ENCODE measurements around the gene LMO7.
"Not testable (repeated sequence)": the region's sequence is repeated elsewhere in the genome, so short reads cannot be mapped to it uniquely, and the experiment has no call there.

LMO7 gene

GRCh38 chr13:75700552-75700951, 64.4 kb downstream of the LMO7 start:
- no peak for DNase-seq

DNA sequence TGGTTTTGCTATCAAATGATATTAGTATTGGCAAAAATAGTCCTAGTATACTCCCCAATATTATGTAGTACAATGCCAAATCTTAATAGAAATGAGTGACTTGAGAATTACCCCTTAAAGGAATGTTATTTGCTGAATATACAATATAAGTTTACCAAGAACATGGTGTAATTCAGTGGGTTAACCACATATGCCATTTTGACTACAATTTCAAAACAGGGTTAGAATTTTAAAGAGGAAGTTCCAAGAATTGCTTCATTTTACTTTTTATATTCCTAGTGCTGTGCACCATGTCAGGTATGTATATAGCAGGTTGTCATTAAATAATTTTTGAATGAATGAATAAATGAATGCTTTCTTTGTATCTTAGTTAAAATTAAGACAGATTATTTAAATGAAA, 66.3 kb downstream of the LMO7 start:
- DNase-seq = no peak

DNA sequence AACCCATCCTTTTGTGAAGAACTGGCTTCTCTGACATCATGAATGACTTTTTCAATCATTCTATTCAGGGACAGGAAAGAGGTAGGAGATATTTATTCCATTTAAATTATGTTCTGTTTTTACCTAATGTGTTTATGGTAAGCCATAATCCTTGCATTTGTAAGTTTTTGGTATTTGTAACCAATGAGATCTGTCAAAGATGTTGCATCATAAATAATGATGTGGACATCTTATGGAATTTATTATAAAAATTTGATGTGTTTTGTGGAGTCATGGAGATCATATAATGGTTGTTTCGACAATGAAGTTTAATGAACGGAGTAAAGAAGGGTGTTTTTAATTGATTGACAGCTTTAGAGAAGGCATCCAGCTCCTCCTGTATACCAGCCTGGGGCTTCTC, 67.6 kb downstream of the LMO7 start:
- no peak for DNase-seq

DNA sequence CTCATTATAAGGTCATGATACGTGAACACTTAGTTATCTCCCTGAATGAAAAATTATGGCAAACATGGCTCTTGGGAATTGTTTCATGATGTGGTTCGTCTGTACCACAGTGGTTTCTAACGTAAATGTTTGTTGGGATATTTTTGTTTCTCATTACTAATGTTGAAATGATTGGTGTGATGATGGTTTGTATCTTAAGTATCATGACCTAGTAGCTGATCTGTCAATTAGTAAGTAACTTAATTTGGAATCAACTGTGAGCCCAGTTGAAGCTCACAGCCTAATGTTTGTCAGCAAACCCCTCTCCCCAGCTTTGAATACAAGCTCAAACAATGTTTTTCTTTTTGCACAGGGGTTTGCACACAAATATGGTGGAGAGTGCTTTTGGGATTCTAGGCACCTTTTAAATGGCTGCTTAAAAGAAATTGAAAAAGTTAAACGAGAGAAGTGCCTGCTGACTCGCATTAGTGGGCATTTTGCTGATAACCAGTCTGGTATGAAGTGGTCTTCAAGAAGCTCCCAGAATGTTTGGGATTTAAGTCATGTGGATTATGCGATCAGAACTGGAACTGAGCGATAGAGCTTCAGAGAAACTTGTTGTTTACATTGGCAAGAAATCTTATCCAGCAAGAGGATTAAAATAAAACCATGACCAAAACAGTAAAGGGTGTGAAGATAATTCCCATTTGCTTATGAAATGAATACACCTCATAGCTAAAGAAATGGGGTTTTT, 68.2 kb downstream of the LMO7 start:
- no peak for DNase-seq

DNA sequence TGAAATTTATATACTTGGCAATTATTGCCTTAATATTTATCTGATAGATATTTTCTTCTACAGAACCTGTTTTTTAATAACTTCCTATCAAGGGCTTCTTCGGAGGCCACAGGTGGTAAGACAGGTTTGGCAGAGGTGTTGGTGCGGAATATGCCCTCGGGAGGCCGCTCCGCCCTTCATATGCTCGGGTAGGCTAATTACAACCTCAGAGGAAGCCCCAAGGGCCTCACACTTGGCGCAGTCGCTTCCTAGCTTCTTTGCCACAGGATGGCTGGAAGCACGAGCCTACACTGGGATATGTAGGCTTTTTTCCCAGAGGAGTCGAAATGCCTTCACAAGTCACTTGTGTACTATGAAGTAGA, 68.8 kb downstream of the LMO7 start:
- DNase-seq = no peak

- no peak for DNase-seq
These were observed 69.3 kb downstream of the LMO7 start for GRCh38 chr13:75705395-75705794.

DNA sequence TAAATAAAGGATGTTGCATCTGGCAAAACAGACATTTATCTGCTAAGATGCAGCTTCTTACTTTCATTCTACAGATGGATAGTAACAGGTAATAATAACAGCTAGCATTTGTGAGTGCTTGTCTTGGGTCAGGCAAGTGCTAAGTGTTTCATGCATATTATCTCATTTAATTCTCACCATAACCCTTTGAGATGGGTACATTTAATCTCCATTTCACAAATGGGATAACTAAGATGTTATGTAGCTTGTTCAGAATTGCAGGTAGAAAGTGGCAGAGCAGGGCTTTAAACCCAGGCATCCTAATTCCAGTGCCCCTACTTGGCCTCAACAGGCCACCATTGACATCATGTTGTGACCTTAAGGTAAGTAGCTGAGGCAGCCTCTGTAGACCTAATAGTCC, 69.8 kb downstream of the LMO7 start:
- no peak for DNase-seq

- no peak for DNase-seq
These were observed 77.7 kb downstream of the LMO7 start for GRCh38 chr13:75713852-75714251.

- no peak for DNase-seq
These were observed 79.7 kb downstream of the LMO7 start for GRCh38 chr13:75715601-75716523.

GRCh38 chr13:75717525-75717924, 81.4 kb downstream of the LMO7 start:
- DNase-seq = no peak

DNA sequence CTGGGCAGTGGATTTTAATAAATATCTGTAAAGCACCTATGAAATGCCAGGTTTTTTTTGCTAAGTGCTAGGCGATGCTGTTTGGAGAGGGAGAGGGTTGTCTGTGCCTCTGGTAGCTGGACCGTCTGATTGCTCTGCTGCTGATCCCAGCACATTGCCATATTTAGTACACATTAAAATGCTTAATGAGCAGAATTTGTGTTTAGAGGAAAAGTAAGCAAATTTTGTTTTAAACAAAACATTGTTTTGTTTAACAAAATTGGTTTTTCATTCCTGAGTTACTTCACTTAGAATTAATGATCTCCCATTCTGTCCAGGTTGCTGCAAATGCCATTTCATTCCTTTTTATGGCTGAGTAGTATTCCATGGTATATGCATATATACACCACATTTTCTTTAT, 85.2 kb downstream of the LMO7 start:
- no peak for DNase-seq

- no peak for DNase-seq
These were observed 87.8 kb downstream of the LMO7 start for GRCh38 chr13:75723901-75724300.

DNA sequence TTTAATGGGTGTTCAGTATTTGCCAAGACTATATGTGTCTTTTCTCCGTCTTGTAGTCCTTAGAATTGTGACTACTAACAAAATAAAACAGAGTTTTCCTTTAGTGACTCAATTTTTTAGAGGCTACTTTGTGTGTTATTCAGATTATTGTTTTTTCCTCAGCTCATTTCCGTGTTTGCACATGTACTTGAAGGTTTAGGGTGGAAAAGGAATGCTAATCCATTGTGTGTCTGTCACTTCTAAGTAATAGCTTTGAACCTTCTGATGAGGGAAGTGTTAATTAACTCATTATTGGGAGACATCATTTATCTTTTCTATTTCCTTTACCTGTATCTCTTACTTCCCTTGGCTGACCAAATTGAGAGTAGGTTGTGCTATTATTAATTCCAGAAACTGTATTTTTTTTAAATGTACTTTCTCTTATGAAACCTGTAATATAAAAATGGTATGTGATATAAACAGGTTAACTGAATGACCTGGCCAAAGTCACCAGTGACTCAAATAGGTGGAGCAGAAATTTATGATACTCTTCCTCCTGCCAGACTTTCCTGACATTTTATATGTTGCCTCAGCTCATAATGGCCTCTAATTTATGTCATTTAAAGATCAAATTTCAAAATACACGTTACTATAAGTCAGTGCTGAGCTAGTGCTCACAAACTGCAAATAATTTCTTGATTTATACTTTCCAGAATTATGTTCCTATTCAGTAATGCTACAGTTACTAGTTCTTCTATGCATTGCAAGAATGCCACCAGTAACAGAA, 88.8 kb downstream of the LMO7 start:
- no peak for DNase-seq

DNA sequence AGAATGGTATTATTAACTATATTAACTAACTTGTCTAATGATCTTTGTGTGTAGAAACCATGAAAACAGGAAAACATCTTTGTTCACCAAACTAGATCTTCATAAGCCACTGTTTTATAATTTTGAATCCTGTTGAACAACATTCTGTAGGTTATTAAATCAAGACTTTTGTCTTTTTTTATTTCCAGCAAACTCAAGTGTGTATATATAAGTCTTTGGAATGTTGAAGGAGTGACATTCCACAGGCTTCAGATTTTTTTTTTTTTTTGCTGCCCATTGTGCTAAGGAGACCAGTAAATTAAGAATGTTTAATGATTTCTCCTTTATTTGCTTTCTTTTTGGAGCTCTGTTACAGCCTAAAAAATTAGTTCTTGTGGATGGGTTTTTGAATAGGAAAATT, 89.6 kb downstream of the LMO7 start:
- DNase-seq = no peak

GRCh38 chr13:75726306-75726705, 90.2 kb downstream of the LMO7 start:
- DNase-seq = no peak

- not testable (repeated sequence) for DNase-seq
These were observed 97.0 kb downstream of the LMO7 start for GRCh38 chr13:75733113-75733512.

GRCh38 chr13:75736173-75736572, 100.0 kb downstream of the LMO7 start:
- no peak for DNase-seq

DNA sequence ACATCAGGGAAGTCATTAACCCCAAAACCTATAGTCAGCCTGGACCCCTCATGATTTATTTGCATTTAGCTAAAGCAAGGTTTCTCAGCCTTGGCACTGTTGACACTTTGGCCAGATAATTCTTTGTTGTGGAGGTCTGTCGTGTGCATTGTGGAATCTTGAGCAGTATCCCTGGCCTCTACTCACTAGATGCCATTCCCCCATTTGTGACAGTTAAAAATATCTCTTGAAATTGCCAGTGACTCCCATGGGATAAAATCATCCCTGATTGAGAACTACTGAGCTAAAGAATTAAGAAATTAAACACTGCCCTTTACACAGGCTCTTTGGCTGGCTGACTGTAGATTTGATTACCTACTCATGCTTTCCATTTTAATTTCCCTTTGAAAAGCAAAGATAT, 102.7 kb downstream of the LMO7 start:
- DNase-seq = no peak

DNA sequence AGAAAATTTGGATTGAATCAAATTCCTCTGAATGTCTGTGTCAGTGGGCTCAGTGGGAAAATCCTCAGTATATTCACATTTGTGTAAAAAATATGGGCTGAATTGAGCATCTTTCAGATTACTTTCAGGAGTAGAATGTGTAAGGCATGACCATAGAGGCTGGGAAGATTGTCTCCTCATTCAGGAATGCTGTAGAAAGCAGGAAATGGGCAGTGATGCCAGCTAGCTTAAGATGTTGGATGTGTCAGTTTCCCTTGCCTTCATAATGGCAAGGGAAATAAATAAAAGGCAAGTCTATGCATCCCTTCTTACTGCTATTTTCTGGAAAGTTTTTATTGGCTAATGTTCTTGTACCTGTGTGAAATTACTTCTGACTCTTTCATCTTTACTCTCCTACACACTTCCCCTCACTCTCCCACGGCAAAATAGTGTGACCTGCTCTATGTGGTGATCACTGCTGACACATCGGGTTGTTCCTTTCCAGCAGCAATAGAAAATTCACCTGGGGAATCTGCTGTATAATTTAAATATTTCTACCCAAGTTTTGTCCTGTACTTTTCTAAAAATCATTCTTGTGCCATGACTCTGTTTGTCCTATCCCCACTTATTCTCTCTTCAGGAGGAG, 103.2 kb downstream of the LMO7 start:
- DNase-seq = no peak

DNA sequence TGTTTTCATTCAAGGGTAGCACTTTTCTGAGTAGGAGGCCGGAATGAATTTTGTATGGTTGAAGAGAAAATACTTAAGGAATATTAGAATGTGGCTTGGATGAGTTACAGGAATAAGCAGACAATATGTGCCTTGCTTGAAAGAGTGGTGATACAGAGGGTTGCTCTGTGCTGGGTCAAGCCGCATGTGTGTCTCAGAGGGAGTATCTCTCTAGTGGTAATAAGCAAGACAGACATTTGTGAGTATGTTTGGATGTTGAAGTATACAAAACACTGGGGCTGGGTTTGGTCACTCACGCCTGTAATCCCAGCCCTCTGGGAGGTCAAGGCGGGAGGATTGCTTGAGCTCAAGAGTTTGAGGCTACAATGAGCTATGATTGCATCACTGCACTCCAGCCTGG, 103.9 kb downstream of the LMO7 start:
- DNase-seq = no peak

DNA sequence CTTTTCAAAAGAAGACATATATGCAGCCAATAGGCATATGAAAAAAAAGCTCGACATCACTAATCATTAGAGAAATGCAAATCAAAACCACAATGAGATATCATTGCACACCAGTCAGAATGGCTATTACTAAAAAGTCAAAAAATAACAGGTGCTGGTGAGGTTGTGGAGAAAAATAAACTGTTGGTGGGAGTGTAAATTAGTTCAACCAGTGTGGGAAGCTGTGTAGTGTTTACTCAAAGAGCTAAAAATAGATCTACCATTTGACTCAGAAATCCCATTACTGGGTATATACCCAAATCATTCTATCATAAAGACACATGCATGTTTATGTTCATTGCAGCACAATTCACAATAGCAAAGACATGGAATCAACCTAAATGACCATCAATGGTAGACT, 106.9 kb downstream of the LMO7 start:
- not testable (repeated sequence) for DNase-seq

DNA sequence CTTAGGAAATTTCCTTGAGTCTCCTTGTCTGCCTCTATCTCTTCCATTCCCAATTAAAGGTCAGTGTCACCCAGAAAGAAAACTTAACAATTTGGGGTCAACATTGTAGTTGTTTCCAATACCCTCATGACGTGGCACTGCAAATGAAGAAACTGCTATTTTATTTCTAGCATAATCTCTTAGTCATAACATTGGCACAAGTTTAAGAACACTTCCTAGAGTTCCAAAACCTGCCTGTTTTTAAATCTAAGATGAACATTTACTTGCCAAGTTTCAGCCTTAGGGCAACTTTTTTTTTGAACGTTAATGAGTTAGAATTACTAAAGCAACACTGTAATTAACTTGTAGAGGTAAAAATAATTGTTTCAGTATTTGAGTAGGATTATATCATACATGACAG, 108.0 kb downstream of the LMO7 start:
- no peak for DNase-seq

DNA sequence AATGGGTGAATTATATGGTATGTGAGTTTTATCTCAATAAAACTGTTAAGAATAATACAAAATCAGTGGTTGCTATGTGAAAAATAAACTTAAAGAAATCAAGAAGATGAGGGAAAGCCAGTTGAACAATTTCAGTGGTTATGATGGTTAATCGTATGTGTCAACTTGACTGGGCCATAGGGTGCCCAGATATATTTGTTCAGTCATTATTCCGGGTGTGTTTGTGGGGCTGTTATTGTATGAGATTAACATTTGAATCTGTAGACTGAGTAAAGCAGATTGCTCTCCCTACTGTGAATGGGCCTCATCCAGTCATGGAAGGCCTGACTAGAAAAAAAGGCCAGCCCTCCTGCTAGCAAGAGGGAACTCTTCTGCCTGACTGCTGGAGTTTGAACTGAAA, 109.3 kb downstream of the LMO7 start:
- no peak for DNase-seq
